KMS-11 (cell line): ENCODE measurements around the gene GALNT10.

Source experiments
- H2AFZ ChIP-seq: fragments of 200-600 bp; sonication (generic); 2 replicates; pipeline ENCODE4 v1.6.1; 2016; ENCODE audit warnings: antibody characterized with exemption, mixed run types, low read depth
- H3K27ac ChIP-seq: fragments of 200-600 bp; sonication (generic); 2 replicates; pipeline ENCODE4 v1.6.1; 2016; ENCODE audit warnings: mild to moderate bottlenecking, mixed run types
- H3K27me3 ChIP-seq: fragments of 200-600 bp; sonication (generic); 2 replicates; pipeline ENCODE4 v1.6.1; 2017; ENCODE audit warnings: mild to moderate bottlenecking, low read depth, mixed run types, moderate library complexity; ENCODE audit not compliant: insufficient read depth
- H3K36me3 ChIP-seq: fragments of 200-600 bp; sonication (generic); 2 replicates; pipeline ENCODE4 v1.6.1; 2017; ENCODE audit warnings: mild to moderate bottlenecking, mixed run types; ENCODE audit not compliant: insufficient read depth
- H3K4me1 ChIP-seq: fragments of 200-600 bp; sonication (generic); 2 replicates; pipeline ENCODE4 v1.6.1; 2016; ENCODE audit warnings: mild to moderate bottlenecking, low read depth, mixed run types; ENCODE audit not compliant: poor library complexity, severe bottlenecking
- H3K4me2 ChIP-seq: fragments of 200-600 bp; sonication (generic); 2 replicates; pipeline ENCODE4 v1.7.0; 2016; ENCODE audit warnings: mild to moderate bottlenecking, mixed run types
- H3K4me3 ChIP-seq: fragments of 200-600 bp; sonication (generic); IDR thresholded peaks from 2 replicates; pipeline ENCODE4 v1.6.1; 2017; ENCODE audit warnings: low read depth, low read length, mixed read lengths; ENCODE audit not compliant: insufficient read depth
- H3K79me2 ChIP-seq: fragments of 200-600 bp; sonication (generic); 2 replicates; pipeline ENCODE4 v1.6.1; 2016; ENCODE audit warnings: low read depth, mixed run types; ENCODE audit not compliant: insufficient read depth
- H3K9ac ChIP-seq: fragments of 200-600 bp; sonication (generic); 2 replicates; pipeline ENCODE4 v1.6.1; 2016; ENCODE audit warnings: mild to moderate bottlenecking, mixed run types
- H4K20me1 ChIP-seq: fragments of 200-600 bp; sonication (generic); 2 replicates; pipeline ENCODE4 v1.6.1; 2016; ENCODE audit warnings: mild to moderate bottlenecking, mixed run types; ENCODE audit not compliant: insufficient read depth
- CTCF ChIP-seq: fragments of 200-600 bp; sonication (generic); conservative IDR thresholded peaks from 2 replicates; pipeline ENCODE4 v1.6.1; 2017; ENCODE audit warnings: low read depth, mild to moderate bottlenecking, antibody characterized with exemption, low read length, moderate library complexity, mixed read lengths

The GALNT10 gene

GRCh38 chr5:154385236-154385512 is 194.6 kb downstream of the GALNT10 start:
- no peak overlapping the region for H3K4me2 ChIP-seq

GRCh38 chr5:154386952-154387629 is 196.6 kb downstream of the GALNT10 start:
- Histone ChIP-seq H3K4me3 (no peak overlapping the region), H2AFZ (no peak overlapping the region), H3K27me3 (no peaks in the 10 kb centered on the region), H3K9ac (no peak overlapping the region), H4K20me1 (no peaks in the 10 kb centered on the region), H3K4me2 (no peak overlapping the region), H3K79me2 (no peaks in the 10 kb centered on the region), H3K36me3 (no peaks in the 10 kb centered on the region), H3K27ac (no peak overlapping the region), H3K4me1 (no peaks in the 10 kb centered on the region)
- TF ChIP-seq CTCF: no peak

More at GRCh38 chr5:154385236-154385512, 194.6 kb downstream of the GALNT10 start:
- H3K27me3 ChIP-seq: no peaks in the 10 kb centered on the region
- no peak overlapping the region for H3K27ac ChIP-seq
- no peak overlapping the region for H3K9ac ChIP-seq
- no peaks in the 10 kb centered on the region for H3K4me1 ChIP-seq
- no peak overlapping the region for H3K4me3 ChIP-seq
- H3K79me2 ChIP-seq: no peaks in the 10 kb centered on the region
- H2AFZ ChIP-seq: no peak overlapping the region
- no peak for TF ChIP-seq CTCF
- no peaks in the 10 kb centered on the region for H4K20me1 ChIP-seq
- no peaks in the 10 kb centered on the region for H3K36me3 ChIP-seq

- no peaks in the 10 kb centered on the region for H3K79me2 ChIP-seq
- no peaks in the 10 kb centered on the region for H4K20me1 ChIP-seq
- H3K4me3 ChIP-seq: no peak overlapping the region
- H3K9ac ChIP-seq: no peak overlapping the region
- H3K4me1 ChIP-seq: no peaks in the 10 kb centered on the region
- no peak overlapping the region for H2AFZ ChIP-seq
- no peak overlapping the region for H3K4me2 ChIP-seq
- H3K36me3 ChIP-seq: no peaks in the 10 kb centered on the region
- no peak overlapping the region for H3K27ac ChIP-seq
- no peaks in the 10 kb centered on the region for H3K27me3 ChIP-seq
- no peak for TF ChIP-seq CTCF
Measured at GRCh38 chr5:154388842-154389241, 198.3 kb downstream of the GALNT10 start.

- no peaks in the 10 kb centered on the region for H3K27me3 ChIP-seq
- no peak overlapping the region for H3K27ac ChIP-seq
- no peaks in the 10 kb centered on the region for H3K36me3 ChIP-seq
- H3K4me2 ChIP-seq: no peak overlapping the region
- H4K20me1 ChIP-seq: no peaks in the 10 kb centered on the region
- no peaks in the 10 kb centered on the region for H3K79me2 ChIP-seq
- TF ChIP-seq CTCF: no peak
- peaks cover 7% of the 10 kb centered on the region for H3K4me1 ChIP-seq
- no peak overlapping the region for H3K9ac ChIP-seq
- H2AFZ ChIP-seq: no peak overlapping the region
- no peak overlapping the region for H3K4me3 ChIP-seq
Measured at GRCh38 chr5:154390096-154390495, 199.6 kb downstream of the GALNT10 start.
